HEK293 (cell line): ENCODE data around the gene PTPRN2.

ENCODE experiments used
- CTCF ChIA-PET: fragments of 350-600 bp; formaldehyde crosslinking; extraction: SDS; loops from one replicate; lab custom pipeline; 2021; ENCODE audit warnings: antibody characterized with exemption; lab: Yijun Ruan, JAX
- POLR2A ChIA-PET: fragments of 300-600 bp; formaldehyde crosslinking; extraction: SDS; loops from one replicate; lab custom pipeline; 2020; ENCODE audit warnings: antibody characterized with exemption, inconsistent platforms; lab: Yijun Ruan, JAX
- H3K27ac ChIP-seq: fragments of 200-500 bp; sonication (Bioruptor generic); 2 replicates; pipeline ENCODE4 v1.5.1; 2014; ENCODE audit warnings: low read depth, low read length, control low read depth, inconsistent platforms; ENCODE audit errors: extremely low read depth
- H3K36me3 ChIP-seq, 2 experiments: fragments of 200-500 bp in 1 of 2; sonication (Bioruptor generic) in 1 of 2; 1 replicate in 1 of 2; 2 replicates in 1 of 2; pipeline ENCODE4 v1.5.1; 2014 to 2017; ENCODE audit warnings: inconsistent platforms in 2 of 2, low read length in 2 of 2; ENCODE audit not compliant: control insufficient read depth in 2 of 2, insufficient read depth in 1 of 2
- H3K4me1 ChIP-seq: fragments of 200-500 bp; sonication (Bioruptor generic); 2 replicates; pipeline ENCODE4 v1.5.1; 2014; ENCODE audit warnings: mild to moderate bottlenecking, low read length, inconsistent platforms; ENCODE audit not compliant: control insufficient read depth, insufficient read depth
- H3K4me3 ChIP-seq: 2 replicates; pipeline ENCODE4 v1.5.1; 2011; ENCODE audit warnings: low read depth, mild to moderate bottlenecking, control low read depth, low read length, moderate library complexity
- H3K9me3 ChIP-seq: fragments of 200-500 bp; sonication (Bioruptor generic); 2 replicates; pipeline ENCODE4 v1.5.1; 2014; ENCODE audit warnings: low read depth, low read length, inconsistent platforms; ENCODE audit not compliant: control insufficient read depth, insufficient read depth
- MZF1 ChIP-seq: fragments of 450-650 bp; formaldehyde crosslinking; IDR thresholded peaks from 2 replicates; pipeline ENCODE4 v1.5.1; 2017; ENCODE audit warnings: missing biosample characterization, missing genetic modification characterization, borderline replicate concordance
- SALL2 ChIP-seq: fragments of 450-650 bp; formaldehyde crosslinking; IDR thresholded peaks from 2 replicates; pipeline ENCODE4 v1.5.0; 2017; ENCODE audit warnings: missing biosample characterization, mild to moderate bottlenecking, missing genetic modification characterization, borderline replicate concordance
- SCRT2 ChIP-seq: fragments of 450-650 bp; formaldehyde crosslinking; IDR thresholded peaks from 2 replicates; pipeline ENCODE4 v1.5.1; 2016; ENCODE audit warnings: missing biosample characterization, missing genetic modification characterization
- ZBTB21 ChIP-seq: fragments of 450-650 bp; formaldehyde crosslinking; IDR thresholded peaks from 2 replicates; pipeline ENCODE4 v1.5.1; 2017; ENCODE audit warnings: missing biosample characterization, missing genetic modification characterization
- ZEB2 ChIP-seq: fragments of 450-650 bp; formaldehyde crosslinking; IDR thresholded peaks from 2 replicates; pipeline ENCODE4 v1.5.1; 2016; ENCODE audit warnings: missing biosample characterization, missing genetic modification characterization
- ZFP3 ChIP-seq: fragments of 450-650 bp; formaldehyde crosslinking; IDR thresholded peaks from 2 replicates; pipeline ENCODE4 v1.5.1; 2016; ENCODE audit warnings: low read depth, missing biosample characterization, missing genetic modification characterization
- ZFP37 ChIP-seq: fragments of 450-650 bp; formaldehyde crosslinking; IDR thresholded peaks from 2 replicates; pipeline ENCODE4 v1.5.1; 2016; ENCODE audit warnings: missing biosample characterization, missing genetic modification characterization
- ZNF10 ChIP-seq: fragments of 450-650 bp; formaldehyde crosslinking; IDR thresholded peaks from 2 replicates; pipeline ENCODE4 v1.5.1; 2017; ENCODE audit warnings: missing biosample characterization, missing genetic modification characterization
- ZNF133 ChIP-seq: fragments of 450-650 bp; formaldehyde crosslinking; IDR thresholded peaks from 2 replicates; pipeline ENCODE4 v1.5.1; 2016; ENCODE audit warnings: missing biosample characterization, missing genetic modification characterization
- ZNF223 ChIP-seq: fragments of 450-650 bp; formaldehyde crosslinking; IDR thresholded peaks from 2 replicates; pipeline ENCODE4 v1.5.1; 2016; ENCODE audit warnings: missing biosample characterization, missing genetic modification characterization
- ZNF292 ChIP-seq: fragments of 450-650 bp; formaldehyde crosslinking; IDR thresholded peaks from 2 replicates; pipeline ENCODE4 v1.5.1; 2016; ENCODE audit warnings: low read depth, missing biosample characterization, missing genetic modification characterization, borderline replicate concordance
- ZNF341 ChIP-seq: fragments of 450-650 bp; formaldehyde crosslinking; IDR thresholded peaks from 2 replicates; pipeline ENCODE4; 2016; ENCODE audit warnings: low read depth, missing biosample characterization, missing genetic modification characterization
- ZNF404 ChIP-seq: fragments of 450-650 bp; formaldehyde crosslinking; IDR thresholded peaks from 2 replicates; pipeline ENCODE4 v1.5.1; 2017; ENCODE audit warnings: missing biosample characterization, missing genetic modification characterization
- ZNF423 ChIP-seq: fragments of 450-650 bp; formaldehyde crosslinking; IDR thresholded peaks from 2 replicates; pipeline ENCODE4 v1.5.1; 2016; ENCODE audit warnings: missing biosample characterization, missing genetic modification characterization
- ZNF426 ChIP-seq: fragments of 450-650 bp; formaldehyde crosslinking; IDR thresholded peaks from 2 replicates; pipeline ENCODE4 v1.5.1; 2017; ENCODE audit warnings: missing biosample characterization, missing genetic modification characterization, mild to moderate bottlenecking, inconsistent platforms, moderate library complexity
- ZNF473 ChIP-seq: fragments of 450-650 bp; formaldehyde crosslinking; IDR thresholded peaks from 2 replicates; pipeline ENCODE4 v1.5.1; 2017; ENCODE audit warnings: missing biosample characterization, missing genetic modification characterization
- ZNF677 ChIP-seq: fragments of 450-650 bp; IDR thresholded peaks from 2 replicates; pipeline ENCODE4 v1.5.0; 2018; ENCODE audit warnings: missing biosample characterization, mild to moderate bottlenecking, missing genetic modification characterization, moderate library complexity
- ZNF785 ChIP-seq: fragments of 450-650 bp; formaldehyde crosslinking; IDR thresholded peaks from 2 replicates; pipeline ENCODE4 v1.5.1; 2016; ENCODE audit warnings: missing biosample characterization, missing genetic modification characterization
- ZNF791 ChIP-seq: fragments of 450-650 bp; formaldehyde crosslinking; IDR thresholded peaks from 2 replicates; pipeline ENCODE4 v1.5.1; 2016; ENCODE audit warnings: missing biosample characterization, missing genetic modification characterization
- ZNF843 ChIP-seq: fragments of 450-650 bp; formaldehyde crosslinking; IDR thresholded peaks from 2 replicates; pipeline ENCODE4 v1.5.1; 2016; ENCODE audit warnings: missing biosample characterization, missing genetic modification characterization
- ZSCAN23 ChIP-seq: fragments of 450-650 bp; formaldehyde crosslinking; IDR thresholded peaks from 2 replicates; pipeline ENCODE4 v1.5.1; 2016; ENCODE audit warnings: missing biosample characterization, missing genetic modification characterization
- ZSCAN30 ChIP-seq: fragments of 450-650 bp; IDR thresholded peaks from 2 replicates; pipeline ENCODE4 v1.5.1; 2018; ENCODE audit warnings: missing biosample characterization, mild to moderate bottlenecking, missing genetic modification characterization, moderate library complexity
- TF ChIP-seq, protein P1 (sequence below): fragments of 450-650 bp; formaldehyde crosslinking; IDR thresholded peaks from 2 replicates; pipeline ENCODE4 v1.5.1; 2016; ENCODE audit warnings: missing biosample characterization, missing genetic modification characterization
- TF ChIP-seq, protein P2 (sequence below): fragments of 450-650 bp; formaldehyde crosslinking; IDR thresholded peaks from 2 replicates; pipeline ENCODE4 v1.5.1; 2016; ENCODE audit warnings: missing biosample characterization, missing genetic modification characterization, borderline replicate concordance
- TF ChIP-seq, protein P3 (sequence below): fragments of 450-650 bp; formaldehyde crosslinking; IDR thresholded peaks from 2 replicates; pipeline ENCODE4 v1.5.1; 2016; ENCODE audit warnings: missing biosample characterization, missing genetic modification characterization

Gene PTPRN2

DNA sequence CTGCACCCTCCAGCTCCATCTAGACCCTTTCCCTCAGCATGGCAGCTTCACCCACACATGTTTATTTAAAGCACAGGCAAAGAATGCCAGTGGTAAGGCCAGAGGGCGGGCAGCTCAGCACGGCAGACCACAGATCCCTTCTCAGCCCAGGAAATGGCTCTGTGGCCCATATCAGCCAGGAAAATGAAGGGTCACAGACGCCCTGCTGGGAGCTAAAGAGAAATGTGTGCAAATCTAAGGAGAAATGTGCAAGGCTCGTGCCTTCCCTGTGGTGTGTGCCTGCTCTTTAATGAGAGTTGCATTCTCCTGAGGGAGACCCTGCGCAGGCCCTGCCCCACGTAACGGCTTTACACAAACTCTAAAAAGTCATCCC, 23.0 kb downstream of the PTPRN2 start:
- no peak overlapping the region for H3K27ac ChIP-seq
- no peaks in the 10 kb centered on the region for H3K9me3 ChIP-seq
- no peaks in the 10 kb centered on the region for H3K36me3 ChIP-seq
- H3K4me3 ChIP-seq: no peak overlapping the region
- POLR2A ChIA-PET: no interaction called here
- CTCF ChIA-PET: no interaction called here
- no peaks in the 10 kb centered on the region for H3K4me1 ChIP-seq
- no peak for TF ChIP-seq ZBTB21
- no peak for TF ChIP-seq ZNF423 (tag by site-specific recombination)
- no peak for TF ChIP-seq MZF1 (tag by site-specific recombination)
- no peak for TF ChIP-seq ZNF133 (tag by site-specific recombination)
- TF ChIP-seq ZFP37 (tag by site-specific recombination): no peak
- TF ChIP-seq ZFP3 (tag by site-specific recombination): no peak
- TF ChIP-seq ZNF404 (tag by site-specific recombination): no peak
- no peak for TF ChIP-seq ZNF292 (tag by site-specific recombination)
- TF ChIP-seq ZSCAN30 (tag by site-specific recombination): no peak
- no peak for TF ChIP-seq ZNF426 (tag by site-specific recombination)
- no peak for TF ChIP-seq ZNF791 (tag by site-specific recombination)
- no peak for TF ChIP-seq ZNF10 (tag by site-specific recombination)
- TF ChIP-seq, protein P1, sequence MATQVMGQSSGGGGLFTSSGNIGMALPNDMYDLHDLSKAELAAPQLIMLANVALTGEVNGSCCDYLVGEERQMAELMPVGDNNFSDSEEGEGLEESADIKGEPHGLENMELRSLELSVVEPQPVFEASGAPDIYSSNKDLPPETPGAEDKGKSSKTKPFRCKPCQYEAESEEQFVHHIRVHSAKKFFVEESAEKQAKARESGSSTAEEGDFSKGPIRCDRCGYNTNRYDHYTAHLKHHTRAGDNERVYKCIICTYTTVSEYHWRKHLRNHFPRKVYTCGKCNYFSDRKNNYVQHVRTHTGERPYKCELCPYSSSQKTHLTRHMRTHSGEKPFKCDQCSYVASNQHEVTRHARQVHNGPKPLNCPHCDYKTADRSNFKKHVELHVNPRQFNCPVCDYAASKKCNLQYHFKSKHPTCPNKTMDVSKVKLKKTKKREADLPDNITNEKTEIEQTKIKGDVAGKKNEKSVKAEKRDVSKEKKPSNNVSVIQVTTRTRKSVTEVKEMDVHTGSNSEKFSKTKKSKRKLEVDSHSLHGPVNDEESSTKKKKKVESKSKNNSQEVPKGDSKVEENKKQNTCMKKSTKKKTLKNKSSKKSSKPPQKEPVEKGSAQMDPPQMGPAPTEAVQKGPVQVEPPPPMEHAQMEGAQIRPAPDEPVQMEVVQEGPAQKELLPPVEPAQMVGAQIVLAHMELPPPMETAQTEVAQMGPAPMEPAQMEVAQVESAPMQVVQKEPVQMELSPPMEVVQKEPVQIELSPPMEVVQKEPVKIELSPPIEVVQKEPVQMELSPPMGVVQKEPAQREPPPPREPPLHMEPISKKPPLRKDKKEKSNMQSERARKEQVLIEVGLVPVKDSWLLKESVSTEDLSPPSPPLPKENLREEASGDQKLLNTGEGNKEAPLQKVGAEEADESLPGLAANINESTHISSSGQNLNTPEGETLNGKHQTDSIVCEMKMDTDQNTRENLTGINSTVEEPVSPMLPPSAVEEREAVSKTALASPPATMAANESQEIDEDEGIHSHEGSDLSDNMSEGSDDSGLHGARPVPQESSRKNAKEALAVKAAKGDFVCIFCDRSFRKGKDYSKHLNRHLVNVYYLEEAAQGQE (tag by site-specific recombination): no peak
- no peak for TF ChIP-seq ZNF341 (tag by site-specific recombination)
- no peak for TF ChIP-seq ZNF677 (tag by site-specific recombination)
- TF ChIP-seq ZNF473 (tag by site-specific recombination): no peak
- no peak for TF ChIP-seq SALL2 (tag by site-specific recombination)
- TF ChIP-seq ZNF785 (tag by site-specific recombination): no peak
- TF ChIP-seq ZEB2 (tag by site-specific recombination): no peak
- TF ChIP-seq, all 188 proteins: peak for 0

DNA sequence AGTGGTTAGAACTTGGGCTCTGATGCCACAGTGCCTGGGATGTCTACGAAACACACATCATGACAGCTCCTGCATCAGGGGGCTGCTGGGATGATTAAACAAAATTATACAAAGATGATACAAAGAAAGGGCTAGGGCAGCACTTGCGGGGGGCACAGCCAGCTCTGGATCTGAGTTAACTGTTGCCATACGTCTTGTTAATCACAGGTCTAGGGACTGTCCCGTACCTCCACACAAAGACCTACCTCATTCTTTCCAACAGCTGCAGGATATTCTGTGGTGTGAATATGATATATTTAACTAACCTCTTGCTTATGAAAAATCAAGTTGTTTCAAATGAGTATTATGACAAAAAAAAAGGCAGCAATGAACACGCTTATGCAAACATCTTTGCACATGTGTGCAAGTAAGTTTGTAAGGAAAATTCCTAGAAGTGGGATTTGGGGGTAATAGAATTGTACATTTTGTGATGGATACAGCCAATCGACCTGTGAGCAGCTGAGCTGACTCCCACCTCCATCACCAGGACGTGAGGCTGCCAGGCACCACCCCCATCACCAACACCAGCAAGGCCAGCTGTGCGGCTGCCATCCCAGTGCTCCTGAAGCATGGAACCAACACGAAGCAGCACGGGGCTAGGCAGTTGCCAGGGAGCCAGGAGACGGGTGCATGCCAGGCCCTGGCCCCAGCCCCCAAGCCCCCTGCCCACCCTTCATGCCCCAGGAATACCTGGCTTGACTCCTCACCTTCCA, 23.5 kb downstream of the PTPRN2 start:
- Histone ChIP-seq H3K4me1 (no peaks in the 10 kb centered on the region), H3K36me3 (no peaks in the 10 kb centered on the region), H3K27ac (no peak overlapping the region), H3K9me3 (no peaks in the 10 kb centered on the region)
- CTCF ChIA-PET: no interaction called here
- TF ChIP-seq ZNF10 (tag by site-specific recombination) (no peak), ZNF843 (tag by site-specific recombination) (no peak), ZSCAN23 (tag by site-specific recombination) (no peak), ZNF292 (tag by site-specific recombination) (no peak), ZNF426 (tag by site-specific recombination) (no peak), ZNF223 (tag by site-specific recombination) (no peak), SCRT2 (tag by site-specific recombination) (no peak)
- TF ChIP-seq, protein P2, sequence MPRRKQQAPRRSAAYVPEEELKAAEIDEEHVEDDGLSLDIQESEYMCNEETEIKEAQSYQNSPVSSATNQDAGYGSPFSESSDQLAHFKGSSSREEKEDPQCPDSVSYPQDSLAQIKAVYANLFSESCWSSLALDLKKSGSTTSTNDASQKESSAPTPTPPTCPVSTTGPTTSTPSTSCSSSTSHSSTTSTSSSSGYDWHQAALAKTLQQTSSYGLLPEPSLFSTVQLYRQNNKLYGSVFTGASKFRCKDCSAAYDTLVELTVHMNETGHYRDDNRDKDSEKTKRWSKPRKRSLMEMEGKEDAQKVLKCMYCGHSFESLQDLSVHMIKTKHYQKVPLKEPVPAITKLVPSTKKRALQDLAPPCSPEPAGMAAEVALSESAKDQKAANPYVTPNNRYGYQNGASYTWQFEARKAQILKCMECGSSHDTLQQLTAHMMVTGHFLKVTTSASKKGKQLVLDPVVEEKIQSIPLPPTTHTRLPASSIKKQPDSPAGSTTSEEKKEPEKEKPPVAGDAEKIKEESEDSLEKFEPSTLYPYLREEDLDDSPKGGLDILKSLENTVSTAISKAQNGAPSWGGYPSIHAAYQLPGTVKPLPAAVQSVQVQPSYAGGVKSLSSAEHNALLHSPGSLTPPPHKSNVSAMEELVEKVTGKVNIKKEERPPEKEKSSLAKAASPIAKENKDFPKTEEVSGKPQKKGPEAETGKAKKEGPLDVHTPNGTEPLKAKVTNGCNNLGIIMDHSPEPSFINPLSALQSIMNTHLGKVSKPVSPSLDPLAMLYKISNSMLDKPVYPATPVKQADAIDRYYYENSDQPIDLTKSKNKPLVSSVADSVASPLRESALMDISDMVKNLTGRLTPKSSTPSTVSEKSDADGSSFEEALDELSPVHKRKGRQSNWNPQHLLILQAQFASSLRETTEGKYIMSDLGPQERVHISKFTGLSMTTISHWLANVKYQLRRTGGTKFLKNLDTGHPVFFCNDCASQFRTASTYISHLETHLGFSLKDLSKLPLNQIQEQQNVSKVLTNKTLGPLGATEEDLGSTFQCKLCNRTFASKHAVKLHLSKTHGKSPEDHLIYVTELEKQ (tag by site-specific recombination): no peak
- TF ChIP-seq, protein P3, sequence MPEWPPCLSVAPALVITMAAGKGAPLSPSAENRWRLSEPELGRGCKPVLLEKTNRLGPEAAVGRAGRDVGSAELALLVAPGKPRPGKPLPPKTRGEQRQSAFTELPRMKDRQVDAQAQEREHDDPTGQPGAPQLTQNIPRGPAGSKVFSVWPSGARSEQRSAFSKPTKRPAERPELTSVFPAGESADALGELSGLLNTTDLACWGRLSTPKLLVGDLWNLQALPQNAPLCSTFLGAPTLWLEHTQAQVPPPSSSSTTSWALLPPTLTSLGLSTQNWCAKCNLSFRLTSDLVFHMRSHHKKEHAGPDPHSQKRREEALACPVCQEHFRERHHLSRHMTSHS (tag by site-specific recombination): no peak
- TF ChIP-seq, all 188 proteins: peak for 0
- H3K4me3 ChIP-seq: no peak overlapping the region
- POLR2A ChIA-PET: no interaction called here
